ENCODE results near the gene HIP1.

DNA sequence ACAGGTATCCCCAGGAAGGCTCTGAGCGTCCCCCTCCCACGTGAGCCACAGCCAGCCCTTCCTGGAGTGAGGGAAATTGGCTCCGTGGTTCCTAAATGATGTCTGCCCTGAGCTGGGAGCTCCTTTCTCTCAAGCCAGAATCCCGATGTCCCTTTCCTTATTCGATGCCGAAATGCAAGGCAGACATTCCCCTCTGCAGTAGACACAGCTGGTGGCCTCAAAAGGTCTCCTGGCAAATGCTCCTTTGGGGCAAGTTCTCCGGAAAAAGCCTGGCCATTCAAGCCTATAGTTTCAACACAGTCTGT lies 98.9 kb downstream of the HIP1 start:
- TF ChIP-seq, protein P1, sequence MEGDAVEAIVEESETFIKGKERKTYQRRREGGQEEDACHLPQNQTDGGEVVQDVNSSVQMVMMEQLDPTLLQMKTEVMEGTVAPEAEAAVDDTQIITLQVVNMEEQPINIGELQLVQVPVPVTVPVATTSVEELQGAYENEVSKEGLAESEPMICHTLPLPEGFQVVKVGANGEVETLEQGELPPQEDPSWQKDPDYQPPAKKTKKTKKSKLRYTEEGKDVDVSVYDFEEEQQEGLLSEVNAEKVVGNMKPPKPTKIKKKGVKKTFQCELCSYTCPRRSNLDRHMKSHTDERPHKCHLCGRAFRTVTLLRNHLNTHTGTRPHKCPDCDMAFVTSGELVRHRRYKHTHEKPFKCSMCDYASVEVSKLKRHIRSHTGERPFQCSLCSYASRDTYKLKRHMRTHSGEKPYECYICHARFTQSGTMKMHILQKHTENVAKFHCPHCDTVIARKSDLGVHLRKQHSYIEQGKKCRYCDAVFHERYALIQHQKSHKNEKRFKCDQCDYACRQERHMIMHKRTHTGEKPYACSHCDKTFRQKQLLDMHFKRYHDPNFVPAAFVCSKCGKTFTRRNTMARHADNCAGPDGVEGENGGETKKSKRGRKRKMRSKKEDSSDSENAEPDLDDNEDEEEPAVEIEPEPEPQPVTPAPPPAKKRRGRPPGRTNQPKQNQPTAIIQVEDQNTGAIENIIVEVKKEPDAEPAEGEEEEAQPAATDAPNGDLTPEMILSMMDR (IDR thresholded peaks at IDR 0.05): no peak
- TF ChIP-seq POLR2A (IDR thresholded peaks at IDR 0.05): no peak

Measured in prostate gland (tissue), 2 donors.